Limb (tissue), 2 donors: ENCODE measurements around the gene KRTAP10-10.
"Not testable (repeated sequence)": the region's sequence is repeated elsewhere in the genome, so short reads cannot be mapped to it uniquely, and the experiment has no call there.

Experiments used
- DNase-seq, 2 donors: peaks; one replicate each; pipeline ENCODE4 v3.0.0-alpha.2; 2016; ENCODE audit errors: extremely low spot score in 2 of 2

The KRTAP10-10 gene

GRCh38 chr21:44601596-44602462 lies 35.3 kb upstream of the KRTAP10-10 start:
- no peak for DNase-seq

DNA sequence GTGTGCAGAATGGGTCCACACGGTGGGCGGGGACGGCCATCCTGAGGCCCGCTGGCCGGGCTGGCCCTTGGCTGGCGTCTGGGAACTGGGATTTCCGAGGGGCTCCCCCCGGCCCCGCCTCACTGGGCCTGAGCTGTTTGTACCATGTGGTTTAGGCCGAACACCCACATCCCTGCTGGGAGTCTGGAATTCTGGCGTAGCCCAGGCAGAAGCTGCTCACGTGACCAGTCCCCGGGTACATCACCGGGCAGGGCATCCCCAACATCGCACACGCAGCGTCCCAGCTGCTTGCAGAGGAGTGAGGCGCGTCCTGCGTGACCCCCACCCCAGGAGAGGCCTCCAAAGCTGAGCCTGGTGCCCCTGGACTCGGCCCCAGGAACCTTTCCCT lies 34.7 kb upstream of the KRTAP10-10 start:
- DNase-seq, result no peak

DNA sequence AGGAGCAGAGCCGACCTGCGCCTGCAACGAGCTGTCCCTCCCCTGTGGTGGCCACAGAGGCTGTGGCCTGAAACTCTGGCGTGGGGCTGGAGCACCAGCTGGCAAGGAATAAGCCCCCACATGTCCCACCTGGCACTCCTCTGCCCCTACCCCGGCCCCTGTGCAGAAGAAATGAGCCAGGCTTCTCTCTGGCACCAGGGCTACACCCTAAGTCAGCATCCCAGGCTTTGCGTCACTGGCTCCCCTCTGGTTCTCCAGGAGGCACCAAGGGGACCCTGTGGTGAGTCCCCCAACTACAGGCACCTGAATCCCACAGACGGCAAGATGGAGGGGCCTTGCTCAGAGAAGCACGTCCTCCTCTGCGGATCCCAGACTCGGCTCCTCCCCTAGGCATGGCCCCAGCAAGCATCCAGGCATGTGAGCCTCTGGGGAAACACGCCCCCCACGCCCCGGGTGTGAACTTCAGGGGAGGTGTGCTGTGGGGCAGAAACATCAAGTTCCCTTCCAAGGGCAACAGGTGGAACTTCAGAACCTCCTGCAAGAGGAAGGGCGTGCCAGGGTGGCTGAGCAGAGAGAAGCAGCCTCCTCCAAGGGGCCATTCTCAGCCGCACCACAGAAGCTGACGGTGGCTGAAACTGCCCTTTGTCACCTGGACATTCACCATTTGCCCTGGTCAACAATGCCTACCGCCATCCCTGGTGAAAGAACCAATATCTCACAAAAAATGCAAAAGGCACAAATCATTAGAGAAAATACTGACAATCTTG lies 33.9 kb upstream of the KRTAP10-10 start:
- DNase-seq, result no peak

DNA sequence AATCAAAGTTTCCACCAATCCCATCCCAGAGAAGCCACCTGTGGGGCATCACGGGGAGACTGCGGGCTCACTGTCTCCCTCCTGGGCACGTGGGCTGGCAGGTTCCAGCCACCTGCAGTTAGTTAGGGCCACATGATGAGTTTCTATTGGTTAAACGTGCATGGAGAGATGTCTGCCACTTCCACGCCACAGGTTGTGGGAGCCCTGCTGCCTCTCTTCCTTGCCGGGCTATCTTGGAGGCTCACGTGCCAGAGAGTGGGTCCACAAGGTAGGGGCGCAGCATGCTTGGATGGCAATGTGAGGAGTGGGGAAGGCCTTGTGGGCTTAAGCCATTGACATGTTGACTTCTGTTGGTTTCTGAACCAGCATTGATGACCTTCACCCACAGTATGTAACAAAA lies 33.2 kb upstream of the KRTAP10-10 start:
- DNase-seq, result no peak

DNA sequence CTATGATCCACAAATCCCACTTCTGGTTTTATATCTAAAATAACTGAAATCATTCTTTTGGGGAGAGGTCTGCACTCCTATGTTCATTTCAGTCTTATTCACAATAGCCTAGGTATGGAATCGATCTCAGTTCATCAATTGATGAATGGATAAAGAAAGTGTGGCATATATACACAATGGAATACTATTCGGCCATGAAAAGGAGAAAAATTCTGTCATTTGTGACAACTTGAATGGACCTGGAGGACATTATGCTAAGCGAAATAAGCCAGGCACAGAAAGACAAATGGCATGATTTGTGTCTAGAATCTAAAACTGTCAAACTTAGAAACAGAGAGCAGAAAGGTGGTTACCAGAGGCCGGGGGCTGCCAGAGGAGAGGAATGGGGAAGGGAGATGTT lies 30.7 kb upstream of the KRTAP10-10 start:
- no peak for DNase-seq

DNA sequence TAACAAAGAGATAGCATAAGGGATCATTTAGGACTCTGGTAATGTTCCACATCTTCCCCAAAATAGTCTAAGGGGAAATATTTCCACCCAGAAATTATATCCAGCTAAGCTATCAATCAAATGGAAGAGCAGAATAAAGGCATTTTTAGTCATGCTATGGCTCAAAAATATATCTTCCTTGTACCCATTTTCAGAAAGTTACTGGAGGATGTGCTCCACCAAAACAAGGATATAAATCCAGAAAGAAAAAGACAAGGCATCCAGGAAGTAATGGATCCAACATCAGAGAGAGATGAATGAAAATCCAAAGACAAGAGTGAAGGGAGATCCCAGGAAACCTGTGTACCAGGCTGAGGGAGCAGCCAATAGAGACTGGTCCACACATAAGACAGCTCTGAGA lies 28.0 kb upstream of the KRTAP10-10 start:
- no peak for DNase-seq

DNA sequence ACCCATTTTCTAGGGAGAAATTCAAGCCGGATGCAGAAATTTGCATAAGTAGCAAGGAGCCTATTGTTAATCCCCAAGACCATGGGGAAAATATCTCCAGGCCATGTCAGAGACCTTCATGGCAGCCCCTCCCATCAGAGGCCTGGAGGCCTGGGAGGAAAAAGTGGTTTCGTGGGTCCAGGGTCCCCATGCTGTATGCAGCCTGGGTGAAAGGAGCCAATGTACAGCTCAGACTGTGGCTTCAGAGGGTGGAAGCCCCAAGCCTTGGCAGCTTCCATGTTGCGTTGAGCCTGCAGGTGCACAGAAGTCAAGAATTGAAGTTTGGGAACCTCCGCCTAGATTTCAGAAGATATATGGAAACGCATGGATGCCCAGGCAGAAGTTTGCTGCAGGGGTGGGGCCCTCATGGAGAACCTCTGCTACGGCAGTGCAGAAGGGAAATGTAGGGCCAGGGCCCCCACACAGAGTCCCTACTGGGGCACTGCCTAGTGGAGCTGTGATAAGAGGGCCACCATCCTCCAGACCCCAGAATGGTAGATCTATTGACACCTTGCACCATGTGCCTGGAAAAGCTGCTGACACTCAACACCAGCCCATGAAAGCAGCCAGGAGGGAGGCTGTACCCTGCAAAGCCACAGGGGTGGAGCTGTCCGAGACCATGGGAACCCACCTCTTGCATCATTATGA lies 26.9 kb upstream of the KRTAP10-10 start:
- DNase-seq, result not testable (repeated sequence)

DNA sequence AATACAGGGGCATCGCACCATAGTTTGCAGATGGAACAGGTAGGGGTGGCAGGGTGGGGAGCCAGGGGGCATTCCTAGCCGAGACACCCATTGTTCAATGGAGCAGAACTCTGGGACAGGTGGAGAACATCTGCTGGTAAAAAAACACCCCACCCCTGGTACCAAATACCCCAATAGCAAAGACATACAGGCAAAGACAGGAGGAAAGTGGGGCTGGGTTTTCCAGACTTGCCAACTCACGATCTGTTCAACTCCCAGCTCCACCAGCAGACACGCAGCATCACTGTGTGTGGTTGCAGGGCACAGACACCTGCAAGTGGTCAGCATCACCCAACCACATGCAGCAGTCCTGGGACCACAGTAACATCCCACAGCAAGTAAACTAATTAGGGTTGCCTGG lies 25.6 kb upstream of the KRTAP10-10 start:
- DNase-seq, result no peak

DNA sequence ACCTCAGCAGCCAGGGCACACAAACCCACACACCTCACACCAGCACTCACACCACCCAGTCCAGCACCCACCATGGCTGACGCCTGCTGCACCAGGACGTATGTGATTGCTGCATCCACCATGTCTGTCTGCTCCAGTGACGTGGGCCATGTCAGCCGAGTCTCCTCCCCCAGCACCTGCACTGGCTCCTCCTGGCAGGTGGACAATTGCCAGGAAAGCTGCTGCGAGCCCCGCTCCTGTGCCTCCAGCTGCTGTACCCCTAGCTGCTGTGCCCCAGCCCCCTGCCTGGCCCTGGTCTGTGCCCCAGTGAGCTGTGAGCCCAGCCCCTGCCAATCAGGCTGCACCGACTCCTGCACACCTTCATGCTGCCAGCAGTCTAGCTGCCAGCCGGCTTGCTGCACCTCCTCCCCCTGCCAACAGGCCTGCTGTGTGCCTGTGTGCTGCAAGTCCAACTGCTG lies 25.1 kb upstream of the KRTAP10-10 start, which contains the start of gene KRTAP10-8:
Gene KRTAP10-8, plus strand, starts transcription at position 51 of the 458 bp plus-strand sequence. Its CDS starts 22 bp downstream, at position 73.
- no peak for DNase-seq

DNA sequence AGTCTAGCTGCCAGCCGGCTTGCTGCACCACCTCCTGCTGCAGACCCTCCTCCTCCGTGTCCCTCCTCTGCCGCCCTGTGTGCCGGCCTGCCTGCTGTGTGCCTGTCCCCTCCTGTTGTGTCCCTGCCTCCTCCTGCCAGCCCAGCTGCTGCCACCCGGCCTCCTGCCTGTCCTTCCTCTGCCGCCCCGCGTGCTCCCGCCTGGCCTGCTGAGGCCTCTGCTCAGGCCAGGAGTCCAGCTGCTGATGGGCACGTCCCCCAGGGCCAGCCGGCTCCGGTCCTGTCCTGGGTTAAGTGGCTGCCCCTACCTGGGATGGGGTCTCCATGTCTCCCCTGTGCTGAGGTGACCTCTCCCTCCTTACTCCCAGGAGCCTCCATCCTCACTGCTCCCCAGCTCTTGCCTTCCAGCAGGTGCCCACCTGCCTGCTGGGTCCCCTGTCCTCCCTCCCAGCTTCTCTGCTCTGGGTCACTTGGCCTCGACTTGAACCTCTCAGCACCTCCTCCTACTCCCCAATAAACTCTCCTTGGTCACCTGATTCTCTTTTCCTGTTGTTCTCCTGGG lies 24.4 kb upstream of the KRTAP10-10 start:
- DNase-seq, result no peak

DNA sequence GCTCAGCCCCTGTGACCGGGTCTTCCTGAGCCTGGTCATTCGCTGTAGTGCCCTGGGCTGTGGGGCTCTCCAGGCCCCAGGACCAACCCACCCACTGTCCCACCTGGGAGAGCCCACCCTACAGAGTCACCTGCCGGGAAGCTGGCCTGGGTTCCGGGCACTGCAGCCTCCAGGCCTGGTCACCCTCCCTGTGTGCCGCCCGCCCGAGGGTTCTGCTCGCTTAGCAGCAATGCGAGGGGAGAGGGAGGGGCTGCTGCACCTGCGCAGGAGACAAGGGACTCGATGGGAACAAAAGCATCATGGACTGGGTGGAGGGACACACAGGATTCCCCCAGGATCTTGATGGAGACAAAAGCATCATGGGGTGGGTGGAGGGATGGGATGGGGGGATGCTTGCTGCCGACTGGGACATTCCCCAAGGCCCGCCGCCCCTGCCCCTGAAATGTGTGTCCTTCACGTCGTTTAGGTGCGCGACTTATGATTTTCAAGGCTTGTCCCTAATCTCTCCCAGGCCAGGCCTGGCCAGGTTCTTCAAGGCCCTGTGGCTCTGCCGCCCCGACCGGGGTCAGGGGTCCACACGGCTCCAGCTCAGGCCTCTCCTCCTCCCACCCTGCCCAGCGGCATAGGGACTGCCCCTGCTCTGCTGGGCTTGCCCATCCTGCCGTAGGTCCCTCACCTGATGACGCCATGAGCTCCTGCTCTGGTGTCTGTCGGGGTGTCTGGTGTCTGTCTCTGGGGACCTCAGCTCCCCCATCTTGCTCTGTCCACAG lies 23.6 kb upstream of the KRTAP10-10 start:
- no peak for DNase-seq

DNA sequence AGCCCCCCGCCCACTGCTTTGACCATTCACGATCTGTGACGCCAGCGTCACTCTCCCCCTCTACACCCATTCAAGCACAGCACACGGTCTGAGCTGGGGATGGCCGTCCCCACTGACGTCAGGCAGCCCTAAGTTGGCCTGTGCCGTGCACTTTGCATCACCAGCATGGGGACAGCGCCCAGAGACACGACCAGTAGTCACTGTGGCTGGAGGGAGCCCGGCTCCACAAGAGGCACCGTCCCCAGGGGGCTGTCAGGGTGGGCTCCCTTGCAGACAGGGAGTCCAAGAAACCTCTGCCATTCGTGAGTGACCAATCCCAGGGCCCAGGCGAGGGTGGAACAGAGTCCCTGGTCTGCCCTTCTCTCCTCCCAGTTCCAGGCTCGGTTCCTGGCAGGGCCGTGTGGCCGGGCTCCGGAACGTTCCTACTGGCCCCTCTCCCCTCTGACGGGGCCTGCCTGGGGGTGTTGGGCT lies 23.0 kb upstream of the KRTAP10-10 start:
- no peak for DNase-seq

DNA sequence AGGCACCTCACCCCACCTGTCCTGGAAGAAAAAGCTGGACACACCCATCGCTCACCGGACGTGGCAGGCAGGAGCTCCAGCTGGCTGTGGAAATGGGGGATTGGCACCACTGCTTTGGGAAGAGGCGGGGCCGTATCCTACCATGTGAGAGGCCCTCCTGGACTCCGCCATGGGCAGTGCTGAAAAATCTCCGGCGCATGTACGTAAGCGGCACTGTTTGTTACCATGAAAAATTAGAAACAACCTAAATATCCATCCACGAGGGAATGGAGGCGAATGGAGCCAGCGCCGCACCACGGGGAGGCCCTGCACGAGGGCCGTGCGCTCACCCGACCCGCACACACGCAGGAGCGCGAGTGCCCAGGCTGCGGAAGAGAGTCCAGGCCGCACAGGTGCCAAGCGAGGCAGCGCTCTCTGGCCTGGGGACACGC lies 22.2 kb upstream of the KRTAP10-10 start:
- no peak for DNase-seq

DNA sequence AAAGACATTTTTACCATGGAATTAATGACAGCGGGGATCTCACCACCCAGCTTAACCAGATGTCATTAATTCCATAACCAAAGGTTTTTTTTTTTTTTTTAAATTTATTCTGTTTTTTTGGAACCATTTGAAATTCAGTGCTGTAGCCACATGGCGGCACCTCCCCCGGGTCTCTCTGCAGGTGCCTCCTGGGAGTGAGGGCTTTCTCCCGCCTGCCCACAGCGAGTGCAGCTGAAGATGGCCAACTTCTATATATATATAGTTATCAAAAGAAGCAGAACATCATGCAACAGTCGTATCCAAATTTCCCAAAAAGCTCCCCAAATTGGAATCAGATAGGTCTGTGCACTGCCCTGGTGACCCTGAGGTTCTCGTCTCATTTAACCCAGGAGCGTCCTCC lies 21.7 kb upstream of the KRTAP10-10 start:
- no peak for DNase-seq

- DNase-seq, result no peak
Measured at GRCh38 chr21:44615911-44616590, 21.1 kb upstream of the KRTAP10-10 start.

DNA sequence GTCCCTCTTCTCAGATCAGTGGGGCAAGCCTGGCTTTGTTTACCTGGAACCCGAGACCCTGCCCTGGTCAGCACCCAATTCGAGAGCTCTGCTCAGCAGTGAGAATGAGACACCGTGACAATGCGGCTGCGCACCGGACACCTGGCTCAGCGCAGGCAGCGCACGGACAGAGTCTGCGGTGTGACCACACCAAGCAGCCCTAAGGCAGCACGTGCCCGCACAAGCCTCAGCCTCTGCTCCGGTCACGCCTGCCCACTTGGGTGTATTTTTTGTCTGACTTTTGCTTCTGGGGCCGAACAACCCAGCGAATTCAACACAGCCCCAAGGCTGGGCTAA lies 20.6 kb upstream of the KRTAP10-10 start:
- no peak for DNase-seq

DNA sequence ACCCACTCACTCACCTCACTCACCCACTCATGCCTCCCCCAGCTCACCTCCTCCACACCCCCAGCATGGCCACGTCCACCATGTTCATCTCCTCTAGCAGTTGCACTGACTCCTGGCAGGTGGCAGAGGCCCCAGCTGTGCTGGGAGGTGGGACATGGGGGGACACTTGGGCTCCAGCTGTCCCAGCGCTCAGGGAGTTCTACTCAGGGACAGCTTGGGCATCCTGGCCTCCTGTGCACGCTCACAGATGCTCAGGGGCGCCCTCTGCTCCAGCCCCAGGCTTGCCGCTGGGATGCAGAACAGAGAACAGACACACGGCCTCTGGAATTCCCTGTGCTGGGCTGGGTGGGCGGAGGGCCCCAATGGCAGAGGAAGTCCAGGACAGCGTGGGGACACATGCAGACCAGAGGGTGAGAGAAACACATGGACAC lies 20.1 kb upstream of the KRTAP10-10 start:
- DNase-seq, result no peak

DNA sequence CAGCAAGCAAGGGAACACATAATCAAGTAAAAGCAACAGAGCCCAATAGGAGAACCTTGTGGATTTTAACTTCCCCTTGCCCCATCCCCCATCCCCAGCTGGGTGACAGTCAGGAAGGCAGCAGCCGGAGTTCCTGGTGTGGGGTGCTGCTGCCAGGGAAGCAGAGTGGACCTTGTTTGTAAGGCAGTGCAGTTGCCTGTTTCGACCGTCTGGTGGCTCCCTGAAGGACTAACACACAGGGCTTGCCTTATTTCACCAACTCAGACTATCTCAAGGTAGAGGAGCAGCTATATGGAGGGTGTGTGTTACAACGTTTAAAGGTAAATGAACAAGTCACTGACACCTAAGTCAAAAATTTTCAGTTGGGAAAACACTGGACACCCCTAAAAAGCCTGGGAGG lies 18.7 kb upstream of the KRTAP10-10 start:
- no peak for DNase-seq

- no peak for DNase-seq
Measured at GRCh38 chr21:44618909-44619308, 18.2 kb upstream of the KRTAP10-10 start.

- no peak for DNase-seq
Measured at GRCh38 chr21:44619886-44620285, 17.3 kb upstream of the KRTAP10-10 start.
